ENCODE measurements around the gene TRIM42.

The TRIM42 gene

DNA sequence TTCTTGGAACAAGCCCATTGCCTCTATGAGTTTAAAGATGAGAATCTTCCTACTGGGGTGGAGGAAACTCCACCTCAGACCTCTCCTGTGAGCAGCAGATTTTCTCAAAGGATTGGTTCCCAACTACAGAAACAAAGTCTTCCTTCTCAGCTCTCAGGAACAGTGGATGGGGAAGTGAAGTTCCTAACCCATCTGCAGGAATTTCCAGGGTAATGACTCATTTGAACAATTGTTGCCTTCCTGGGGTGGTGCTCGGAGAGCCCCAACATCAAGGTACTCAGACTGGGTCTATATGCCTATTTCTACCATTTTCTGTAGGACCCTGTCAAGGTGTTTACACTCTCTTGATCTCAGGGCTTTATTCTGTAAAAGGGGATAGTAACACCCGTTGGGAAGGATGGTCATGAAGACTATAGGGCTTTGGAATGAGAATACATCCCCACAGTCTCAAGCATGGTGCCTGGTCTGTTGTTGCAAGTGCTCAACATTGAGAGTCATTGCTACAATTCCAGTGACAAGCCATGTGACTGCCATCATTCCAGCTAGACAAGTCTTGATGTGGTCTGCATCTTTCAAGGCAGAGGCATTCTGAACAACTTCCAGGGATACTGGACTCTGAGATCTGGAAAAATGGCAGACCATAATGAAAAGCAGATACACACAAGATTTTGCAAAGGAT is 33.0 kb downstream of the TRIM42 start:
- DNase-seq (ENCODE audit: low read depth), result no peak

DNA sequence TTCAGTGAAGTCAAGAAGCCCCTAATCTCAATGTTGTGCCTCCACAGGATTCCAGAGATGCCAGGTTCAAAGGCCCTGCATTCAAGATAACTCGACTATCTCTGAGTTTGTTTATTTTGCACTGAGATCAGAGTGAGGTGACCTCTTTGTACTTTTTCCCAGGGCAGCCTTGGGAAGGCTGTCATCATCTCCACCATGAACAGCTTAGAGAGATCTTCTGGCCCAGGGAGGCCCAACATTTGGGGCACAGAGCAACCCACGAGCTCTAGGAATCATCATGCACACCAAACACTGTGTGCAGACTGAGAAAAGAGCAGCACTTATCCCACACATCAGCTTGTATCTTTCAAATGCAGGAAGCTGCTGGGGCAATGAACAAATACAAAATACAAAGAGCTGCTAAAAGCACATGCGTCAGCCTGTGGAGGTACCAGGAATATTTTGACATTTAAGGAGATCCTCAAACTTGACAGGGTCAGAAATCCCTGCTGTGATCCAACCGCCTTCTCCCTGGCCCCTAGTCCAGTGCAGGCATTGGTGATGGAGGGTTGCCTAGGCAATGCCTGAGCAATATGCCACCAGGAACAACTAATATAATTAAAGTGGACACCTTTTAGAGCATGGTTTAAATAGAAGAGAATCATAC is 33.6 kb downstream of the TRIM42 start:
- DNase-seq (ENCODE audit: low read depth), result no peak

DNA sequence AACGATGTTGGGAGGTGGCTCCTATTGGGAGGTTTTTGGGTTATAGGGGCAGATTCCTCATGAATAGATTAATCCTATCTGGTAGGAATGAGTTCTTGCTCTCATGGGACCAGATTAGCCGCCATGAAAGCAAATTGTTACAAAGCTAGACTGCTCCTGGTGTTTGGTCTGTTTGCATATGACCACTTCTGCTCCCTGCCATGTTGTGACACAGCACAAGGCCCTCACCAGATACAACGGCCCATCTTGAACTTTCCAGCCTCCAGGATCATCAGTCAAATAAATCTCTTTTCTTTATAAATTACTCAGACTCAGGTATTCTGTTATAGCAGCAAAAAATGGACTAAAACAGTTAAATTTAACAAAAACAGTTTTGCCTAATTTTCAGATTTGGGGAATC is 34.4 kb downstream of the TRIM42 start:
- DNase-seq (ENCODE audit: low read depth), result no peak

DNA sequence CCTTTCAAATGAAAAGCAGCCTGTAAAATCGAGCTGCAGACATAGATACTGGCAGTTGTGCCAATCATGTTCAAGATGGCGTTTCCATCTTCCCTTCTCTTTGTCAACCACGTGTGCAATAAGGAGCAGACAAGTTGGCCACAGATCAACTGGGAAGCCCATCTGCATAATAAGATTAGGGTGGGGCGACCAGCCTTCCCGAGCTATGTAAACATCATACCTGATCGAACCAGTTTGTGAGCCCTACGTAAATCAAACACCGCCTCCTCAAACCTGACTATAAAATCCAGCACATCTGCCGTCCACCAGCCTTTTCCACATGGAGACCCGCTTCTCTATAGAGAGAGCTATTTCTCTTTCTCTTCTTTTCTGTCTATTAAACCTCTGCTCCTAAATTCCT is 37.2 kb downstream of the TRIM42 start:
- no peak for DNase-seq (ENCODE audit: low read depth)

DNA sequence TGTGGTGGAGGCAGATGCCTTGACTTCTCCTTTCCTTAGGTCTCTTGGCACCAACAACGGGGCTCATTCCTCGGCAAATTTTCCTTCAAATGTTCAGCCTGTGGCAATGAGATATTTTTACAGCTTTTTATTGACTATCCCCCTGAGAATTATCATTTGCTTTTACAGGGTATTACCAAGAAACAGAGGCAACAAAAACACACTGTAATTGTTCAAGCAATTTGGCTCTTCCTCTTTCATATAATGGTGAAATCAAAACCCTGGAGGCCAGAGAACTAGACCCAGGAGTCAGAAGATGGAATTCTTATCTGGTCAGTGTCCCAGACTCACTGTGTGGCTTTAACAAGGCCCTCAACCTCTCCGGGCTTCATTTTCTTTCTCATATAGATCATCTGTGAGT is 40.1 kb downstream of the TRIM42 start:
- DNase-seq (ENCODE audit: low read depth), result no peak

DNA sequence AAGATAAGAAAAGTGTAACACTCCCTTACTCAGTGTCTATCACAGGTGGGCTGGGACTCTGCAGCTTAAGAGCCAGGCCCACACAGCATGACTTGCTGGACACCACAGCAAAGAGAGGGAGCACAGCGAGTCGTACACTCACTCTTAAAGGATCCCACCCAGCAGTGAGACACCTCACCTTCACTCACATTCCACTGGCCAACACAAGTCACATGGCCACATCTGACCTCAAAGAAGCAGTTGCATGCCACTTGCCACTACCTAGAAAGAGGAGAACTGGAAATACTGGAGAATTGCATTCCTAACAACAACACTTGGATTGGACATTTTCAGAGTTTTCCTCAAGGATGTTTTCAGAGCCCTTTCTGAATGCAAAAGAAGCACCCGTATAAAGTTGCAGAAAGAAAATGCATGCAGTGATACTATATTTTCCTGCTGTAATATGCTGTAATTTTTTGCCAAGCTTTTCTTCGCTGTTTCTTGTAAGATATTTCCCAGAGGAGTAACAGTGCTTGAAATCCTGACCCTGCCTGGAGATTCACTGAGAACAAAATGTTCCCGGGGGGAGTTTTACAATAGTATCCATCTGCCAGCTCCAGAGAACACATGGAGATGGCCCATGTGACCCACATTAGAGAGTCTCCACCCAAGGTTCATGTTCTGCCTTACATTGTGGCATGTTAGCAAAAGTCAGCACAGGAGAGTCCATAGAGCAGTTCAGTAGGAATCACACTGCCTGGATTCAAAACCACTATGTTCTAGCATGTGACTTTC is 42.2 kb downstream of the TRIM42 start:
- no peak for DNase-seq (ENCODE audit: low read depth)

DNA sequence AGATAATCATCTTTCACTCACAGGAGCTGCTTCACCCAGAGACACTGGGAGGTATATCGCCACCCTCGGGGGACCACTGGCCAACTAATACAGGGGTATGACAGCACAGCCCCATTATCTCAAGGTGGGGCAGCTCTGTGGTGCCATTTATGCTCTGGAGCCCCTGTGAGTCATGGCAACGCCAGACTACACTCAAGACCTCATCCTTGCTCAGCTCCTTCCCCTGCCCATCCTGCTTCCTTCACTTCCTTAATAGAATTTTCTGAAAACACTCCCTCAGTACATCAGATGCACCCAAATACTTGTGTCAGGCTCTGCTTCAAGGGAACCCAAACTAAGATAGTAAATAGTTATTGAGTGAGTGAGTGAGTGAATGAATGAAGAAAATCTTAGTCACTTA is 45.7 kb downstream of the TRIM42 start:
- no peak for DNase-seq (ENCODE audit: low read depth)

DNA sequence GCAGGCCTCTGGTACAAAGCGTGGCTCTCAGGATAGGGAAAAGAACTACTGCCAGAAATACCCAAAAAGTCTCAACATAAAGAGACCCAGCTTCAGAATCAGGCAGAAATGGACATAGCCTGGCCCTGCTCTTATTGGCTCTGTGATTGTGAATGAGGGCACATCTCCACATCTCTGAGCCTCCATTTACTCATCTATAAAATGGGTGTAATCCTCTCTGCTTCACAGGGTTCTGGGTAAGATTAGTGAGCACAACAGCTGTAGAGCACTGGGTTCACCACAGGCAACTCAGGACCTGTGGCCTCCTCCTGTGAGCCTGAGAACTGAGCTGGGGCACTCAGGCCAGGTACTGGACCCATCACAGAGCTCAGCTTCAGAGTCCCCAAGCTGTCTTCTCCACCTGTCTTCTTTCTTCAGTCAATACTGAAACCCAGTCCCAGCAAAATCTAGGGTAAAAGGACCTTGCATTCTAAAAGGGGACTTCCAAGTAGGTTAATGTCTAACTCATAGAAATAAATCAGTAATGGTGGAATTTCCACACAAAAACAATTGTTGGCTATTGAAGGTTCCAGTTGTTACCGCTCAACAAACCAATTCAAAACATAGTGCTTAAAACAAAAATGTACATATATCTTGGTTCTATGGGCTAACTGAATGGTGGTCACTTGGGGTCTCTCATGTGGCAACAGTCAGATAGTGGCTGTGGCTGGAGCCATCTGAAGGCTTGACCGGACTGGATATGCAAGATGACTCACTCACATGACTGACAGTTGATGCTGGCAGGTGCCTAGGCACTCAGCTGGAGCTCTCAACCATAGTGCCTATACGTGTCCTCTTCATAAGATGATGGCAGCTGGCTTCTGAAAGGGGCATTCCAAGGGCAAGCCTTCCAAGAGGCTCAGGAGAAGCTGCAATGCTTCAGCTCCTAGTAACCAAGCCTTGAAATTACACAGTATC is 47.3 kb downstream of the TRIM42 start:
- DNase-seq (ENCODE audit: low read depth), result no peak

DNA sequence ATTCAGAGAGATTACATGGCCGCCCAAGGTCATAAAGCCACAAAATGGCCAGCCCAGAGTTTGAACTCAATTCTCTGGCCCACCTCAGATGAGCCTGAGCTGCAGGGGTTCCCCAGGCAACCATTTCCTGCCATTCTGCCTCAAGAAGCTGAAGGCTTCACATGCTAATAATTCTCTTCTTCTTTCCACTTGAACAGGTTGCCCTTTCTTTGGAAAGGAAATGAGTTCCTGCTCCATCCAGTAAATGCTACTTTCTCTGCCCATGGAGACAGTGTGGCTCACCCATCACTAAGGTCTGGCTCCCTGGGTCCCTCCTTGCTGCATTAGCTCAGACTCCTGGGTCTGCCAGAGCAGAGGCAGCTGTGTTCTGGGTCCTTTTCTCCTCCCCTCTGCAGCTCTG is 48.2 kb downstream of the TRIM42 start:
- DNase-seq (ENCODE audit: low read depth), result no peak

DNA sequence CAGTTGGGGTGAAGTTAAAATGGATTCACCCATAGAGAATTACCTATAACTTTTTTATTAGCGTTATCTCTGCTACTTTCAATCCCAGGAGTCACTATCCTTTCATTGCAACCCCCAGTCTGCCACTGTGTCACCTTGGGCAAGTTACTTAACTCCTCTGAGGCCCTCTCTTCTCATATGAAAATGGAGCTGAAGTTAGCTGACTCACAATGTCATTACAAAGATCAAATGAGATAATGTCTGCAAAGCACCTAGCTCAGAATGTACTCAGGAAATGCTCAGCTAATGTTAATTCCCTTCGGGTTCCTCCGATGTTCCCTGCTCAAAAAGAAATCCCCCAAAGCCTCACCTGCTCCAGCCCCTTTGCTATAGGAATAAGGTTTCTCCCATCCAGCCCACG is 50.0 kb downstream of the TRIM42 start:
- no peak for DNase-seq (ENCODE audit: low read depth)

DNA sequence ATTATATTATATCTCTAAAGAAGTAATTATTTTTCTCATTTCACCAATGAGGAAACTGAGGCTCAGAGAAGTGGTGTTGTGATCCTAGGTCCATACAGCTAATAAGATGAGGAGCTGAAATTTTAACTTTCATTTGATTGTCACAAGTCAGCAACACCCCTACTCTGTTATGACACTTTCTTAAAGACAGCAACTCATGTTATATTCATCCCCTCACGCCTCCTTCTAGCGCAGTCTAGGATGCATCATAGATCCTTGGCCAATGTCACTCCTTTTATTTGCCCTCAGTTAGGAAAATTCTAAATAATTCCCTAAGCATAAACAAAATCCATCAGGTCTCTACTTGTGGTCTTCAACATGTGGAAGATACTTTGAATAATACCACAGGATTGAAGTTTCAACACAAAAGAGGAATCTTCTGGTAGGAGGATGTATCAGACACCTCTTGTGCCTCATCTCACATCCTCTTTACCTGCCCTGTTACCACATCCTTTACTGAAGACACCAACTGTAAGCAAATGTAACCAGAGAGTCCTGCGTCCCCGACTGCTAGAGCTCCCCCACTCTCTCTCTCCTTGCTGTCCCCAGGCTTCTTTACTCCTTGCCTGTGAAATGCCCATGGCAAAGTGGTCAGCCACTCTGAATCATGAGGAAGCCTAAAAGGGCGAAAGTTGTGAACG is 53.7 kb downstream of the TRIM42 start:
- no peak for DNase-seq (ENCODE audit: low read depth)

DNA sequence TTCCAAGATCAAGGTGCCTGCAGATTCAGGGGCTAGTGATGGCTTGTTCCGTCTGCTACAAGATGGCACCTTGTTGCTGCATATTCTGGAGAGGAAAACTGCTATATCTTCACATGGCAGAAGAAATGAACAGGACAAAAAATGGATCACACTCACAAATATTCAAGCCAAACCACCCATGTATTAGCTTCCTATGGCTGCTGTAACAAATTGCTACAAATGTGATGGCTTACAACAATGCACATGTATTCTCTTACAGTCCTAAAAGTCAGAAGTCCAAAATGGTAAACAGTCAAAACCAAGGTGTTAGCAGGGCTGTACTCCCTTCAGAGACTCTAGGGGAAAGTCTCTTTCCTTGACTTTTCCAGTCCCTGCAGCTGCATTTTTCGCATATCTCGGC is 55.8 kb downstream of the TRIM42 start:
- DNase-seq (ENCODE audit: low read depth), result no peak

DNA sequence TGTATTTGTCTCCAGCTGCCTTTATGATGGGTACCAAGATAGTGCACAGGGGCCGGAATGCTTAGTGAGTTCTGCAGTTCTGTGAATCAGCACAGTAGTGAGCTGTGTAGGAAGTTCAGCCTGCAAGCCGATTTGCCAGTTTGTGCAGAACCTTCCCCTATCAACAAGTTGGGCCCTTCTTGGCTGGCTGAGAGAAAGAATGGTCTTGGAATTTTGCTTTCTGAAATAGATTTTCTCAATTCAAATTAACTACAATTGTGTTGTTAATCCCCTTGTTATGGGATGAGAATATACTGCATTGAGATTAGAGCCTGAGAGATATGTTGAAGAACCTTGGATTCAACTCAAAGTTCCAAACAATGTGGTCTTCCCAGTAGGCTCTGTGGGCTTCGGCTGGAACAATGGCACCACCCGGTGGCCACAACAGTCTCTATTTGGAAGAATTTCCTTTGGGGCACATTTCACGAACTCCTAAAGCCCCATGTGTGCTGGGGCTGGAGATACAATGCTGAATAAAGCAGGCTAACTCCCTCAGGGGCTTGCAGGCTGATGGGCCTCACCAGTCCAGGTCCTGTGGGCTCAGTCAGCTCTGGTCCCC is 59.1 kb downstream of the TRIM42 start:
- no peak for DNase-seq (ENCODE audit: low read depth)

DNA sequence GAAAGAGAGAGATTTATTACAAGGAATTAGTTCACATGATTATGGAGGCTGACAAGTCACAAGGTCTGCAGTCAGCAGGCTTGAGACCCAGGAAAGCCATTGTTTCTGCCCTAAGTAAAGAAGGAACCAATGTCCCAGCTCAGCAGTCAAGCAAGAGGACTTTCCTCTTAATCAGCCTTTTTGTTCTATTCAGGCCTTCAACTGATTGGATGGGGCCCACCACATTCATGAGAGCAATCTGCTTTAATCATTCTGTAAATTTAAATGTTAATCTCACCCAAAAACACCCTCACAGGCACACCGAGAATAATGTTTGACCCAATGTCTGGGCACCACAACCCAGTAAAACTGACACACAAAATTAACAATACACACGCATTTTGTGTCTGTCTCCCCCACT is 64.3 kb downstream of the TRIM42 start:
- DNase-seq (ENCODE audit: low read depth), result no peak

DNA sequence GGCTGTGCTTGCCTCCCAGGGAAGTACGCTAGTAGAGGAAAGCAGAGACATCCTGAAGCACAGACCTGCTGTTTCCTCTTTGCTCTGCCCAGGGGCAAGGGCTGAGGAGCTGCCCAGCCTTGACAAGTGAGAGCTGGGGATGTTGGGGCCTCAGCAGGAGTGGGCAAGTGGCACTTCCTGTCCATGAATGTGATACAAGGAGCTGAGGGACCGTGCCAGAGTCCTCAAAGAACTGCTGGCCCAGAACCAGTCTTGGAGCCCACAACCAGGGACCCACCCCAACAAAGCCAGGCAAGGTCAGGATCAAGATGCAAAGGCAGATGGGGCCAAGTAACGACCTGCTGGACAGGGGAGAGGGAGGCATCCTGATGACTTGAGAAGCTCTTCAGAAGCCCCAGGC is 70.3 kb downstream of the TRIM42 start:
- no peak for DNase-seq (ENCODE audit: low read depth)

DNA sequence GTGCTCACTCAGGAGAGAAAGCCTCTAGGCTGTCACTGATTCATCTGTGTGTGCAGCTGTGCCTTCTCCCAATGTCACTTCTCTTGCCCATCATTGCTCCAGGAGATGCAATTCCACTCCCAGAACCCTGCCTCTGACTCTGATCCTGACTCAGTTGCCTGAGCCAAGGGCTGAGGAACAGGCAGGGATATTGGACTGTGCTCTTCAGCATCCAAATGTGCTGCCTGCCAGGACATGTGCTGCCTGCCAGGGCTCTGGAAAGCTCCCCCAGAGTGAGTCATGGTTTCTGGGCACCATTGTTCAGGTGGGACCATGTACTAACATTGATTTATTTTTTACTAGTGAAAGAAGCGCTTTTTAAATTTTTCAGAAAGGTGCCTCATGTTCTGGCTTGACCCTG is 71.0 kb downstream of the TRIM42 start:
- no peak for DNase-seq (ENCODE audit: low read depth)
